ENCODE data around the gene GALNTL6.

The GALNTL6 gene

DNA sequence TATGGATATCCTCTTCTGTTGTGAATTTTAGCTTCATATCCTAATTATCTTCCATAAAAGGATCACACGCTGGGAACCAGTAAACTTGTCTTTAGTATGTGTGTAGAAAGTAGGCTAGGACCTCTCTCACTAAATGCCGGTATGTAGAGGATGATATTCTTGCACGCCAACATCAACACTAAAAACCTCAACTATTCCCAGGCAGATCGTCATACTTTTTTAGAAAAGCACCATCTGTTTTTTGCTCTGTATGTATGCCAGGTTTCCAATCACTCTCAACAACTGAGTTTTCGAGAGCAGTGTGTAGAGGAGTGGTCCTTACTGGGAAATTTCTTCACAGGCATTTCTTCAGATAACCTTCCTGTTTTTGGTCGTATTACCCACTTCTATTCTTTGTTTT is 283.6 kb downstream of the GALNTL6 start:
- H3K4me3 ChIP-seq (ENCODE audit: control insufficient read depth, low read depth, low read length) = no peak overlapping the region
- TF ChIP-seq, protein P1, sequence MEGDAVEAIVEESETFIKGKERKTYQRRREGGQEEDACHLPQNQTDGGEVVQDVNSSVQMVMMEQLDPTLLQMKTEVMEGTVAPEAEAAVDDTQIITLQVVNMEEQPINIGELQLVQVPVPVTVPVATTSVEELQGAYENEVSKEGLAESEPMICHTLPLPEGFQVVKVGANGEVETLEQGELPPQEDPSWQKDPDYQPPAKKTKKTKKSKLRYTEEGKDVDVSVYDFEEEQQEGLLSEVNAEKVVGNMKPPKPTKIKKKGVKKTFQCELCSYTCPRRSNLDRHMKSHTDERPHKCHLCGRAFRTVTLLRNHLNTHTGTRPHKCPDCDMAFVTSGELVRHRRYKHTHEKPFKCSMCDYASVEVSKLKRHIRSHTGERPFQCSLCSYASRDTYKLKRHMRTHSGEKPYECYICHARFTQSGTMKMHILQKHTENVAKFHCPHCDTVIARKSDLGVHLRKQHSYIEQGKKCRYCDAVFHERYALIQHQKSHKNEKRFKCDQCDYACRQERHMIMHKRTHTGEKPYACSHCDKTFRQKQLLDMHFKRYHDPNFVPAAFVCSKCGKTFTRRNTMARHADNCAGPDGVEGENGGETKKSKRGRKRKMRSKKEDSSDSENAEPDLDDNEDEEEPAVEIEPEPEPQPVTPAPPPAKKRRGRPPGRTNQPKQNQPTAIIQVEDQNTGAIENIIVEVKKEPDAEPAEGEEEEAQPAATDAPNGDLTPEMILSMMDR (IDR thresholded peaks at IDR 0.05; ENCODE audit: control insufficient read depth, insufficient read depth, low read depth, low read length, missing control alignments) = no peak

DNA sequence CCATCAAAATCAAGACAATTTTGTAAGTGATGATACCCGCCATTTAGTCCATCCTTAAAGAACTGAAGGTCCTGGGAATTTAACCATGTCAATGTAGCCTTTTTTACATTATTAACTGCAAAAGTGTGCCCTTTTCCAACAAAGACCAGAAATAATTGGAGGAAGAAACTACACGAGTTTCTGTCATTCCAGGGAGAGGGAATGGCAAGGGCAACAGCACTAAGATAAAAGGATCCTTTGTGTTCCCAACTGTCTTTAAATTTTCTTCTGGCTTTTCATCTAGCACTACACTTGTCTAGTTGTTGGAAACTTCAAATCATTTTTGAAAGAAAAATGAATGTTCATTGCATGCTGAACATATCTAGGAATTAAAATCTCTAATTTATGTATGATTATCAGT is 286.2 kb downstream of the GALNTL6 start:
- no peak for DNase-seq (ENCODE audit: low read depth)
- TF ChIP-seq, protein P1 (IDR thresholded peaks at IDR 0.05; ENCODE audit: control insufficient read depth, insufficient read depth, low read depth, low read length, missing control alignments) = no peak
- no peak overlapping the region for H3K4me3 ChIP-seq (ENCODE audit: control insufficient read depth, low read depth, low read length)

More for the DNA sequence above, 283.6 kb downstream of the GALNTL6 start:
- DNase-seq (ENCODE audit: low read depth) = no peak

- TF ChIP-seq, protein P1 (IDR thresholded peaks at IDR 0.05; ENCODE audit: control insufficient read depth, insufficient read depth, low read depth, low read length, missing control alignments) = no peak
- DNase-seq (ENCODE audit: low read depth) = no peak
- H3K4me3 ChIP-seq (ENCODE audit: control insufficient read depth, low read depth, low read length) = no peak overlapping the region
Measured at GRCh38 chr4:172103456-172103855, 290.3 kb downstream of the GALNTL6 start.

DNA sequence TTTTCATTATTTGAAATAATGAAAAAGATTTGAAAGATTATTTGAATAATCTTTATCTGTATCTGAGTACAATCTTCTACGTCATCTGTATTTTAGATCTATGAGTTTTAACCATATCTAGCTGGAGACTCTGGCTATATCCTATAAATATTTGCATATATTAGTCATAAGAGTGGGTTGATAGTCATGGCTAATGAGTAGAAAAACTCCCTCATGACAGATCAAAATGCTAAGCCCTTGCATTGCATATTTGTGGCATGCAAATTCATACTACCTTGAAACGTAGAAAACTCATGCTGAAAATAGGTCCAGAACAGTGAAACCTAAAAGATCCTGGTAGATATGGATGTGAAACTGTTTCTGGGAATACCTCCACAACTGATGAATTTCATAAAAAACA is 291.3 kb downstream of the GALNTL6 start:
- no peak overlapping the region for H3K4me3 ChIP-seq (ENCODE audit: control insufficient read depth, low read depth, low read length)
- TF ChIP-seq, protein P1 (IDR thresholded peaks at IDR 0.05; ENCODE audit: control insufficient read depth, insufficient read depth, low read depth, low read length, missing control alignments) = no peak
- DNase-seq (ENCODE audit: low read depth) = no peak

- TF ChIP-seq, protein P1 (IDR thresholded peaks at IDR 0.05; ENCODE audit: control insufficient read depth, insufficient read depth, low read depth, low read length, missing control alignments) = no peak
- no peak for DNase-seq (ENCODE audit: low read depth)
- no peak overlapping the region for H3K4me3 ChIP-seq (ENCODE audit: control insufficient read depth, low read depth, low read length)
Measured at GRCh38 chr4:172105918-172106317, 292.7 kb downstream of the GALNTL6 start.

- DNase-seq (ENCODE audit: low read depth) = no peak
Measured at GRCh38 chr4:172109466-172109865, 296.3 kb downstream of the GALNTL6 start.

More at GRCh38 chr4:172109466-172109865, 296.3 kb downstream of the GALNTL6 start:
- TF ChIP-seq, protein P1 (IDR thresholded peaks at IDR 0.05; ENCODE audit: control insufficient read depth, insufficient read depth, low read depth, low read length, missing control alignments) = no peak
- no peak overlapping the region for H3K4me3 ChIP-seq (ENCODE audit: control insufficient read depth, low read depth, low read length)
